Measurements from ENCODE around the gene SPATC1L. TPM values are rescaled to one million over a fixed set of nuclear protein-coding genes. Genes with fewer than 3 reads are reported as not detected.

Gene SPATC1L
- total and polyA plus RNA-seq, 2 of the 8 experiments (the other 6 are each of a cell fraction or from before 2014, with no cell fraction given), result 24.9 to 50.0 TPM

DNA sequence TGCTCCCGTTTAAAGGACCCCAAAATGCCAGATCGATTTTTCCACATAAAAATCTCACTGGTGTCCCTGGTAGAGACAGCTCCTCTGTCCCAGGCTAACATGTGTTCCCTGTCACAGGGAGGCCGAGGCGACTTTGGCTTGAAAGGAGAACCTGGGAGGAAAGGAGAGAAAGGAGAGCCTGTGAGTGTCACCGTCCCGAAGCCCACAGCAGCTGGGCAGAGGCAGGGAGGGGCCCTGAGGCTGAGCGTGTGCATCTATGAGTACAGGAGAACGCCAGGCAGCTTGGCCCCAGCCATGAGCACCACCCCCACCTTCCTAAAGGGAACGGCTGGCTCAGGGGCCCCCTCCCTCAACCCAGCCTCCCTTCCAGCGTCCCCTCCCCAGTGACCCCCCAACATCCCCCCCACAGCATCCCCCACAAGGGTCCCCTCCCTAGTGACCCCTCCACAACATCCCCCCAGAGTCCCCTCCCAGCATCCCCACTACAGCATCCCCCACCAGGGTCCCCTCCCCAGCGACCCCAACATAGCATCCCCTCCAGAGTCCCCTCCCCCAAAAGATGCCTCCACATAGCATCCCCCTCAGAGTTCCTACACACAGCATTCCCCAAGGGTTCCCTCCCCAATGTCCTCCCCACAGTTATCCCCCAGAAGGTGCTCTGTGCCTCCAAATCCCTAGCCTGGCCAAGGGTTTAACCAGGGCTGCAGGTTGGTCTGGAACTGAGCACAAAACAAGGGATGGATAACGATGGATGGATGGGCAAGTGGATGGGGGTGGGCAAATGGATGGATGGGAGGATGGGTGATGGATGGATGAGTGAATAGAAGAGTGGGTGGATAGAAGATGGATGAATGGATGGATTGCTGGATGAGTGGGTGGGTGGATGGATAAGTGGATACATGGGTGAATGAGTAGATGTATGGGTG lies 61.2 kb downstream of the SPATC1L start:
- H2AFZ ChIP-seq (ENCODE audit: low read length), result no peak overlapping the region
- no peak overlapping the region for H4K8ac ChIP-seq (ENCODE audit: extremely low read depth, insufficient read depth, low read length)
- no peak overlapping the region for H3K56ac ChIP-seq (replicated peaks; ENCODE audit: insufficient read length, low read depth, low read length)
- no peak overlapping the region for H2AK5ac ChIP-seq (ENCODE audit: low read depth, low read length)
- no peak overlapping the region for H3K4me2 ChIP-seq (ENCODE audit: insufficient read depth in 1 of 2, low read depth in 2 of 2, low read length in 2 of 2)
- no peak overlapping the region for H3K9ac ChIP-seq (replicated peaks in 1 of 4; ENCODE audit: extremely low read depth in 1 of 4, low read depth in 3 of 4, low read length in 3 of 4)
- no peak overlapping the region for H2BK15ac ChIP-seq (ENCODE audit: low read length)
- no peak overlapping the region for H3K4ac ChIP-seq (replicated peaks; ENCODE audit: insufficient read length, low read depth, low read length)
- no peak overlapping the region for H3K14ac ChIP-seq (ENCODE audit: insufficient read length)
- H3K27me3 ChIP-seq (replicated peaks in 1 of 4; ENCODE audit: control insufficient read depth in 3 of 4, extremely low read depth in 1 of 4, insufficient read depth in 3 of 4, low read length in 3 of 4), result no peaks in the 10 kb centered on the region
- FAIRE-seq (no peak), DNase-seq (ENCODE audit: low read depth in 1 of 2, low spot score in 2 of 2) (no peak)
- H4K91ac ChIP-seq (replicated peaks; ENCODE audit: insufficient read length, low read length), result no peak overlapping the region
- H3K79me2 ChIP-seq (ENCODE audit: control insufficient read depth in 1 of 2, insufficient read depth in 2 of 2, low read length in 2 of 2), result no peaks in the 10 kb centered on the region
- WGBS, 2 experiments (ENCODE audit: extremely low coverage in 1 of 2, insufficient coverage in 1 of 2, insufficient read length in 1 of 2, insufficient replicate concordance in 2 of 2, low coverage in 1 of 2, low lambda C conversion rate in 2 of 2, missing lambda C conversion rate in 1 of 2), result 94% methylated on average over 9 of the region's 12 CpGs; no CpG with 5 or more reads in 1 of the 2 experiments
- H2BK120ac ChIP-seq (replicated peaks; ENCODE audit: low read depth, low read length), result no peak overlapping the region
- H3K23ac ChIP-seq (ENCODE audit: insufficient read length), result no peak overlapping the region
- no peak overlapping the region for H3K4me3 ChIP-seq (ENCODE audit: extremely low read depth in 1 of 4, insufficient read depth in 2 of 4, low read depth in 3 of 4, low read length in 4 of 4)
- ChIA-PET POLR2A (ENCODE audit: partially characterized antibody) (interaction anchor here (0.6 kb wide), 2 partner anchors 14 to 141 kb away, joined by 3 read pairs; no protein-coding TSS in a partner anchor), CTCF (ENCODE audit: partially characterized antibody) (interaction anchor here (0.6 to 1.1 kb wide), 2 partner anchors 13 to 20 kb away, joined by 4 read pairs; no protein-coding TSS in a partner anchor)
- no peak overlapping the region for H4K5ac ChIP-seq (ENCODE audit: insufficient read length, low read depth, low read length)
- peaks cover 2 to 26% (median 3%) of the 10 kb centered on the region in 4 experiments; a peak in 4 of 8 replicates for H3K36me3 ChIP-seq (ENCODE audit: control insufficient read depth in 2 of 4, insufficient read depth in 4 of 4, low read length in 3 of 4)
- peaks cover 7% of the 10 kb centered on the region; the same call in 1 of the 2 replicates for H3K23me2 ChIP-seq (ENCODE audit: low read depth, low read length)
- no peak overlapping the region for H2BK20ac ChIP-seq (ENCODE audit: low read length)
- H2BK12ac ChIP-seq (ENCODE audit: low read depth, low read length), result no peak overlapping the region
- H3K18ac ChIP-seq (ENCODE audit: extremely low read depth, low read length), result no peak overlapping the region
- H3K4me1 ChIP-seq (replicated peaks in 1 of 4; ENCODE audit: control insufficient read depth in 3 of 4, insufficient read depth in 4 of 4, low read length in 3 of 4), result peaks cover 0 to under 1% (median 0%) of the 10 kb centered on the region in 4 experiments; a peak in 1 of 7 replicates
- peaks cover 0 to 12% of the 10 kb centered on the region in 2 experiments for H4K20me1 ChIP-seq (replicated peaks in 1 of 2; ENCODE audit: control insufficient read depth in 1 of 2, insufficient read depth in 2 of 2, low read length in 2 of 2)
- no peaks in the 10 kb centered on the region for H3K9me3 ChIP-seq (ENCODE audit: insufficient read depth in 2 of 2, low read depth in 1 of 2, low read length in 1 of 2)
- H2BK5ac ChIP-seq (ENCODE audit: low read depth, low read length), result no peak overlapping the region
- H3K79me1 ChIP-seq (ENCODE audit: low read depth, low read length), result no peaks in the 10 kb centered on the region
- H3K27ac ChIP-seq (ENCODE audit: low read depth, low read length), result no peak overlapping the region
- no peak for TF ChIP-seq TCF12 (IDR thresholded peaks at IDR 0.05; ENCODE audit: low read depth, low read length)
- TF ChIP-seq, protein P1, sequence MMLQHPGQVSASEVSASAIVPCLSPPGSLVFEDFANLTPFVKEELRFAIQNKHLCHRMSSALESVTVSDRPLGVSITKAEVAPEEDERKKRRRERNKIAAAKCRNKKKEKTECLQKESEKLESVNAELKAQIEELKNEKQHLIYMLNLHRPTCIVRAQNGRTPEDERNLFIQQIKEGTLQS (IDR thresholded peaks at IDR 0.05; ENCODE audit: insufficient read depth, low read depth, low read length), result no peak
- no peak for TF ChIP-seq CHD1 (IDR thresholded peaks at IDR 0.05; ENCODE audit: low read depth, low read length)
- TF ChIP-seq, protein P2, sequence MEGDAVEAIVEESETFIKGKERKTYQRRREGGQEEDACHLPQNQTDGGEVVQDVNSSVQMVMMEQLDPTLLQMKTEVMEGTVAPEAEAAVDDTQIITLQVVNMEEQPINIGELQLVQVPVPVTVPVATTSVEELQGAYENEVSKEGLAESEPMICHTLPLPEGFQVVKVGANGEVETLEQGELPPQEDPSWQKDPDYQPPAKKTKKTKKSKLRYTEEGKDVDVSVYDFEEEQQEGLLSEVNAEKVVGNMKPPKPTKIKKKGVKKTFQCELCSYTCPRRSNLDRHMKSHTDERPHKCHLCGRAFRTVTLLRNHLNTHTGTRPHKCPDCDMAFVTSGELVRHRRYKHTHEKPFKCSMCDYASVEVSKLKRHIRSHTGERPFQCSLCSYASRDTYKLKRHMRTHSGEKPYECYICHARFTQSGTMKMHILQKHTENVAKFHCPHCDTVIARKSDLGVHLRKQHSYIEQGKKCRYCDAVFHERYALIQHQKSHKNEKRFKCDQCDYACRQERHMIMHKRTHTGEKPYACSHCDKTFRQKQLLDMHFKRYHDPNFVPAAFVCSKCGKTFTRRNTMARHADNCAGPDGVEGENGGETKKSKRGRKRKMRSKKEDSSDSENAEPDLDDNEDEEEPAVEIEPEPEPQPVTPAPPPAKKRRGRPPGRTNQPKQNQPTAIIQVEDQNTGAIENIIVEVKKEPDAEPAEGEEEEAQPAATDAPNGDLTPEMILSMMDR (IDR thresholded peaks at IDR 0.05; ENCODE audit: control extremely low read depth in 1 of 3, insufficient read depth in 1 of 3, low read depth in 1 of 3, low read length in 3 of 3), result no peak
- TF ChIP-seq JUN (IDR thresholded peaks at IDR 0.05; ENCODE audit: low read depth, low read length), result no peak
- TF ChIP-seq MAFK (IDR thresholded peaks at IDR 0.05; ENCODE audit: low read depth, low read length), result no peak
- no peak for TF ChIP-seq RFX5 (IDR thresholded peaks at IDR 0.05; ENCODE audit: borderline replicate concordance, low read depth, low read length)
- no peak for TF ChIP-seq PHF8 (conservative IDR thresholded peaks at IDR 0.05; ENCODE audit: low read depth, low read length)
